Measurements from ENCODE around the gene SLC4A9. TPM values are rescaled to one million over a fixed set of nuclear protein-coding genes. Genes with fewer than 3 reads are reported as not detected.
A peak's percentile ranks its signal among the peaks of the same experiment; 100 is the strongest.

The SLC4A9 gene
- total RNA-seq, 8 experiments from 2014 or later, result 0.05 to 0.52 TPM; not detected in 6

GRCh38 chr5:140325486-140325885 lies 34.5 kb upstream of the SLC4A9 start:
- no peak for ATAC-seq (replicated peaks in 6 of 8)
- in situ Hi-C loops (cut with MboI; ENCODE audit: low pct_unique_long_range_greater_than_20kb in 2 of 9, low sequenced_read_pairs in 9 of 9, unreplicated experiment in 9 of 9), result no loop called here
- 65 to 100% (median 90%) methylated on average over 1 to 3 of the region's 3 CpGs; no CpG with 5 or more reads in 3 of the 10 experiments for WGBS, 10 experiments
- Histone ChIP-seq H3K4me3 (no peak overlapping the region), H3K27ac (no peak overlapping the region), H3K4me1 (replicated peaks in 1 of 2) (peaks cover 0 to 8% of the 10 kb centered on the region in 2 donors)

- H3K4me3 ChIP-seq, result no peak overlapping the region
- peaks cover 0 to 8% of the 10 kb centered on the region in 2 donors for H3K4me1 ChIP-seq (replicated peaks in 1 of 2)
- in situ Hi-C loops (cut with MboI; ENCODE audit: low pct_unique_long_range_greater_than_20kb in 2 of 9, low sequenced_read_pairs in 9 of 9, unreplicated experiment in 9 of 9), result no loop called here
- H3K27ac ChIP-seq, result no peak overlapping the region
- peak in 2 of 8 experiments; percentile 21 to 79 for ATAC-seq (replicated peaks in 6 of 8)
- WGBS, 10 experiments, result 0 to 60% (median 43%) methylated on average over 1 to 2 of the region's 2 CpGs; no CpG with 5 or more reads in 3 of the 10 experiments
Measured at GRCh38 chr5:140327589-140327988, 32.4 kb upstream of the SLC4A9 start.

GRCh38 chr5:140328036-140328764 lies 31.8 kb upstream of the SLC4A9 start:
- Histone ChIP-seq H3K4me3 (no peak overlapping the region), H3K27ac (no peak overlapping the region), H3K4me1 (replicated peaks in 1 of 2) (peaks cover 0 to 5% of the 10 kb centered on the region in 2 donors)
- 43 to 89% (median 74%) methylated on average over 3 to 8 of the region's 8 CpGs; no CpG with 5 or more reads in 3 of the 10 experiments for WGBS, 10 experiments
- no peak for ATAC-seq (replicated peaks in 6 of 8)
- in situ Hi-C loops (cut with MboI; ENCODE audit: low pct_unique_long_range_greater_than_20kb in 2 of 9, low sequenced_read_pairs in 9 of 9, unreplicated experiment in 9 of 9), result no loop called here

- no peak overlapping the region for H3K27ac ChIP-seq
- H3K4me3 ChIP-seq, result no peak overlapping the region
- ATAC-seq (replicated peaks in 6 of 8), result peak in 3 of 8 experiments; percentile 26 to 54 (median 37)
- in situ Hi-C loops (cut with MboI; ENCODE audit: low pct_unique_long_range_greater_than_20kb in 2 of 9, low sequenced_read_pairs in 9 of 9, unreplicated experiment in 9 of 9), result no loop called here
- 0 to 70% (median 58%) methylated on average over 1 to 5 of the region's 5 CpGs for WGBS, 10 experiments
- H3K4me1 ChIP-seq (replicated peaks in 1 of 2), result peaks cover 0 to 5% of the 10 kb centered on the region in 2 donors
Measured at GRCh38 chr5:140329739-140330481, 30.1 kb upstream of the SLC4A9 start.

- ATAC-seq (replicated peaks in 6 of 8), result no peak
- in situ Hi-C loops (cut with MboI; ENCODE audit: low pct_unique_long_range_greater_than_20kb in 2 of 9, low sequenced_read_pairs in 9 of 9, unreplicated experiment in 9 of 9), result no loop called here
- Histone ChIP-seq H3K27ac (no peak overlapping the region), H3K4me3 (no peak overlapping the region), H3K4me1 (replicated peaks in 1 of 2) (peaks cover 0 to 5% of the 10 kb centered on the region in 2 donors)
- 80 to 100% methylated on average over 1 of the region's 1 CpG; no CpG with 5 or more reads in 8 of the 10 experiments for WGBS, 10 experiments
Measured at GRCh38 chr5:140331638-140332037, 28.4 kb upstream of the SLC4A9 start.

- in situ Hi-C loops (cut with MboI; ENCODE audit: low pct_unique_long_range_greater_than_20kb in 2 of 9, low sequenced_read_pairs in 9 of 9, unreplicated experiment in 9 of 9), result no loop called here
- Histone ChIP-seq H3K4me3 (no peak overlapping the region), H3K27ac (no peak overlapping the region), H3K4me1 (replicated peaks in 1 of 2) (no peaks in the 10 kb centered on the region)
- ATAC-seq (replicated peaks in 6 of 8), result no peak
- WGBS, 10 experiments, result 0 to 100% (median 60%) methylated on average over 1 to 4 of the region's 5 CpGs; no CpG with 5 or more reads in 1 of the 10 experiments
Measured at GRCh38 chr5:140336388-140336787, 23.6 kb upstream of the SLC4A9 start.

GRCh38 chr5:140337880-140338279 lies 22.1 kb upstream of the SLC4A9 start:
- no peaks in the 10 kb centered on the region for H3K4me1 ChIP-seq (replicated peaks in 1 of 2)
- in situ Hi-C loops (cut with MboI; ENCODE audit: low pct_unique_long_range_greater_than_20kb in 2 of 9, low sequenced_read_pairs in 9 of 9, unreplicated experiment in 9 of 9), result no loop called here
- WGBS, 10 experiments, result 67 to 100% (median 100%) methylated on average over 1 of the region's 1 CpG; no CpG with 5 or more reads in 4 of the 10 experiments
- no peak overlapping the region for H3K27ac ChIP-seq
- no peak for ATAC-seq (replicated peaks in 6 of 8)
- no peak overlapping the region for H3K4me3 ChIP-seq

GRCh38 chr5:140338336-140338735 lies 21.7 kb upstream of the SLC4A9 start:
- in situ Hi-C loops (cut with MboI; ENCODE audit: low pct_unique_long_range_greater_than_20kb in 2 of 9, low sequenced_read_pairs in 9 of 9, unreplicated experiment in 9 of 9), result no loop called here
- Histone ChIP-seq H3K4me3 (no peak overlapping the region), H3K27ac (no peak overlapping the region), H3K4me1 (replicated peaks in 1 of 2) (no peaks in the 10 kb centered on the region)
- no peak for ATAC-seq (replicated peaks in 6 of 8)
- 40 to 83% (median 63%) methylated on average over 1 to 3 of the region's 3 CpGs; no CpG with 5 or more reads in 3 of the 10 experiments for WGBS, 10 experiments

GRCh38 chr5:140338908-140339307 lies 21.1 kb upstream of the SLC4A9 start:
- Histone ChIP-seq H3K4me3 (no peak overlapping the region), H3K27ac (no peak overlapping the region), H3K4me1 (replicated peaks in 1 of 2) (no peaks in the 10 kb centered on the region)
- in situ Hi-C loops (cut with MboI; ENCODE audit: low pct_unique_long_range_greater_than_20kb in 2 of 9, low sequenced_read_pairs in 9 of 9, unreplicated experiment in 9 of 9), result no loop called here
- 67 to 100% (median 100%) methylated on average over 1 to 2 of the region's 2 CpGs; no CpG with 5 or more reads in 4 of the 10 experiments for WGBS, 10 experiments
- ATAC-seq (replicated peaks in 6 of 8), result no peak

- H3K27ac ChIP-seq, result no peak overlapping the region
- in situ Hi-C loops (cut with MboI; ENCODE audit: low pct_unique_long_range_greater_than_20kb in 2 of 9, low sequenced_read_pairs in 9 of 9, unreplicated experiment in 9 of 9), result no loop called here
- ATAC-seq (replicated peaks in 6 of 8), result no peak
- H3K4me3 ChIP-seq, result no peak overlapping the region
- WGBS, 10 experiments, result 0 to 100% (median 64%) methylated on average over 1 to 3 of the region's 4 CpGs; no CpG with 5 or more reads in 5 of the 10 experiments
- no peaks in the 10 kb centered on the region for H3K4me1 ChIP-seq (replicated peaks in 1 of 2)
Measured at GRCh38 chr5:140339636-140340035, 20.4 kb upstream of the SLC4A9 start.

- Histone ChIP-seq H3K27ac (no peak overlapping the region), H3K4me3 (no peak overlapping the region), H3K4me1 (replicated peaks in 1 of 2) (peaks cover 0 to 2% of the 10 kb centered on the region in 2 donors)
- in situ Hi-C loops (cut with MboI; ENCODE audit: low pct_unique_long_range_greater_than_20kb in 2 of 9, low sequenced_read_pairs in 9 of 9, unreplicated experiment in 9 of 9), result no loop called here
- no peak for ATAC-seq (replicated peaks in 6 of 8)
Measured at GRCh38 chr5:140340605-140341121, 19.3 kb upstream of the SLC4A9 start.

GRCh38 chr5:140341591-140341990 lies 18.4 kb upstream of the SLC4A9 start:
- in situ Hi-C loops (cut with MboI; ENCODE audit: low pct_unique_long_range_greater_than_20kb in 2 of 9, low sequenced_read_pairs in 9 of 9, unreplicated experiment in 9 of 9), result no loop called here
- H3K4me3 ChIP-seq, result no peak overlapping the region
- peaks cover 0 to 4% of the 10 kb centered on the region in 2 donors for H3K4me1 ChIP-seq (replicated peaks in 1 of 2)
- no peak overlapping the region for H3K27ac ChIP-seq
- peak in 1 of 8 experiments; percentile 67 for ATAC-seq (replicated peaks in 6 of 8)
- WGBS, 10 experiments, result 64 to 92% methylated on average over 2 to 3 of the region's 5 CpGs; no CpG with 5 or more reads in 8 of the 10 experiments

GRCh38 chr5:140342287-140342686 lies 17.7 kb upstream of the SLC4A9 start:
- in situ Hi-C loops (cut with MboI; ENCODE audit: low pct_unique_long_range_greater_than_20kb in 2 of 9, low sequenced_read_pairs in 9 of 9, unreplicated experiment in 9 of 9), result no loop called here
- 60 to 100% (median 75%) methylated on average over 1 to 6 of the region's 6 CpGs; no CpG with 5 or more reads in 1 of the 10 experiments for WGBS, 10 experiments
- ATAC-seq (replicated peaks in 6 of 8), result no peak
- Histone ChIP-seq H3K4me1 (replicated peaks in 1 of 2) (peaks cover 0 to 6% of the 10 kb centered on the region in 2 donors), H3K4me3 (no peak overlapping the region), H3K27ac (no peak overlapping the region)
